HCT116 (cell line): ENCODE data around the gene TMEM223. TPM values are rescaled to one million over a fixed set of nuclear protein-coding genes. Genes with fewer than 3 reads are reported as not detected.

Experiments used
- ATAC-seq: fragments of 200-7000 bp; cut with Tn5 transposase; 2 replicates; pipeline ENCODE4 v1.9.1; 2020; ENCODE audit warnings: mild to moderate bottlenecking, moderate library complexity
- BruUV-seq: library from RNA; stranded (reverse); fragments of 400-500 nt; replicated peaks from 2 replicates; lab custom pipeline; 2021; lab: Mats Ljungman, UMichigan
- CTCF ChIA-PET: fragments of 300-600 bp; sonication (Branson Sonifier 250); formaldehyde crosslinking; loops from one replicate; lab custom pipeline; 2021; ENCODE audit warnings: antibody characterized with exemption; lab: Charles Lee
- POLR2A ChIA-PET: fragments of 300-600, 350-600 bp; sonication (Branson Sonifier 250); formaldehyde crosslinking; loops from one replicate; lab custom pipeline; 2021; ENCODE audit warnings: antibody characterized with exemption; lab: Charles Lee
- RAD21 ChIA-PET, 2 experiments: fragments of 300-600 bp; sonication (Branson Sonifier 250); formaldehyde crosslinking; loops; one replicate each; lab custom pipeline; 2023; ENCODE audit warnings: low total read pairs in 2 of 2; ENCODE audit not compliant: uncharacterized antibody in 2 of 2, unreplicated experiment in 2 of 2, low non-redundant PET in 1 of 2; lab: Charles Lee
- DNase-seq: peaks from one replicate; pipeline ENCODE4 v3.0.0-alpha.2; 2010; ENCODE audit warnings: low read depth, low spot score
- H2AFZ ChIP-seq: fragments of 200-600 bp; shearing (Covaris generic), sonication (generic); 2 replicates; pipeline ENCODE4 v1.6.1; 2017; ENCODE audit warnings: low read depth, mixed run types, mixed read lengths, antibody characterized with exemption, low read length; ENCODE audit not compliant: poor library complexity, severe bottlenecking
- H3K27ac ChIP-seq: 2 replicates; pipeline ENCODE4 v1.5.1; 2012; ENCODE audit warnings: low read depth, low read length
- H3K27me3 ChIP-seq: fragments of 200-600 bp; sonication (generic); 2 replicates; pipeline ENCODE4 v1.6.1; 2016; ENCODE audit warnings: mixed run types, low read length, mixed read lengths; ENCODE audit not compliant: insufficient read depth
- H3K36me3 ChIP-seq, 2 experiments: fragments of 200-500 bp in 1 of 2; fragments of 200-600 bp in 1 of 2; sonication (Bioruptor generic) in 1 of 2; sonication (generic) in 1 of 2; 2 replicates each; pipeline versions ENCODE4 v1.5.1 to v1.6.1; 2014 to 2016; ENCODE audit warnings: low read length in 2 of 2, inconsistent platforms in 1 of 2, mixed read lengths in 1 of 2, mixed run types in 1 of 2; ENCODE audit not compliant: insufficient read depth in 2 of 2, control insufficient read depth in 1 of 2
- H3K4me1 ChIP-seq, 2 experiments: fragments of 200-600 bp in 1 of 2; sonication (generic) in 1 of 2; 2 replicates each; pipeline versions ENCODE4 v1.5.1 to v1.6.1; 2012 to 2017; ENCODE audit warnings: low read length in 2 of 2, inconsistent platforms in 1 of 2, mild to moderate bottlenecking in 1 of 2, mixed read lengths in 1 of 2, mixed run types in 1 of 2, moderate library complexity in 1 of 2; ENCODE audit not compliant: insufficient read depth in 2 of 2, control insufficient read depth in 1 of 2
- H3K4me2 ChIP-seq: fragments of 200-600 bp; sonication (generic); 2 replicates; pipeline ENCODE4 v1.6.1; 2017; ENCODE audit warnings: mixed run types, low read length, mixed read lengths
- H3K4me3 ChIP-seq, 2 experiments: fragments of 200-600 bp in 1 of 2; sonication (generic) in 1 of 2; replicated peaks in 1 of 2; 2 replicates each; pipeline ENCODE4 v1.5.1; 2011 to 2016; ENCODE audit warnings: low read length in 2 of 2, control low read depth in 1 of 2, low read depth in 1 of 2, mild to moderate bottlenecking in 1 of 2, mixed read lengths in 1 of 2, mixed run types in 1 of 2
- H3K79me2 ChIP-seq: fragments of 200-600 bp; sonication (generic); 2 replicates; pipeline ENCODE4 v1.6.1; 2017; ENCODE audit warnings: mild to moderate bottlenecking, mixed run types, low read length, moderate library complexity, mixed read lengths; ENCODE audit not compliant: insufficient read depth
- H3K9ac ChIP-seq: fragments of 200-600 bp; sonication (generic); 2 replicates; pipeline ENCODE4 v1.6.1; 2016; ENCODE audit warnings: low read length, mixed read lengths
- H3K9me2 ChIP-seq: fragments of 200-600 bp; sonication (generic), shearing (Covaris generic); 2 replicates; pipeline ENCODE4 v1.6.1; 2017; ENCODE audit warnings: mixed run types, mild to moderate bottlenecking, moderate library complexity; ENCODE audit not compliant: insufficient read depth
- H3K9me3 ChIP-seq, 2 experiments: fragments of 200-500 bp in 1 of 2; fragments of 200-600 bp in 1 of 2; sonication (Bioruptor generic) in 1 of 2; sonication (generic) in 1 of 2; 2 replicates each; pipeline ENCODE4 v1.6.1; 2014 to 2017; ENCODE audit warnings: low read length in 2 of 2, mixed read lengths in 2 of 2, inconsistent platforms in 1 of 2, low read depth in 1 of 2, mild to moderate bottlenecking in 1 of 2, mixed run types in 1 of 2, moderate library complexity in 1 of 2; ENCODE audit not compliant: control insufficient read depth in 1 of 2, insufficient read depth in 1 of 2
- H4K20me1 ChIP-seq: fragments of 200-600 bp; sonication (generic), shearing (Covaris generic); 2 replicates; pipeline ENCODE4 v1.6.1; 2017; ENCODE audit warnings: mixed run types, mild to moderate bottlenecking, moderate library complexity; ENCODE audit not compliant: insufficient read depth
- CBX3 ChIP-seq: IDR thresholded peaks from 2 replicates; pipeline ENCODE4 v1.6.1; 2012; ENCODE audit warnings: low read depth
- CEBPB ChIP-seq: IDR thresholded peaks from 2 replicates; pipeline ENCODE4 v1.6.1; 2012; ENCODE audit warnings: low read depth
- CTCF ChIP-seq, 3 experiments: fragments of 200-600 bp in 1 of 3; sonication (generic) in 1 of 3; IDR thresholded peaks in 2 of 3; conservative IDR thresholded peaks in 1 of 3; 2 replicates each; pipeline ENCODE4 v1.5.1; 2012 to 2017; ENCODE audit warnings: low read depth in 2 of 3, low read length in 2 of 3, antibody characterized with exemption in 1 of 3, borderline replicate concordance in 1 of 3, control low read depth in 1 of 3, mild to moderate bottlenecking in 1 of 3, mixed read lengths in 1 of 3, mixed run types in 1 of 3, moderate library complexity in 1 of 3; ENCODE audit not compliant: insufficient read depth in 1 of 3
- EGR1 ChIP-seq: IDR thresholded peaks from 2 replicates; pipeline ENCODE4 v1.6.1; 2012; ENCODE audit warnings: low read depth
- ELF1 ChIP-seq: IDR thresholded peaks from 2 replicates; pipeline ENCODE4 v1.6.1; 2012; ENCODE audit warnings: low read depth, borderline replicate concordance
- EZH2 ChIP-seq: fragments of 200-600 bp; sonication (generic); IDR thresholded peaks from 2 replicates; pipeline ENCODE4 v1.6.1; 2017; ENCODE audit warnings: antibody characterized with exemption, mixed run types
- EZH2phosphoT487 ChIP-seq: fragments of 200-600 bp; IDR thresholded peaks from 2 replicates; pipeline ENCODE4 v1.6.1; 2018; ENCODE audit warnings: antibody characterized with exemption, borderline replicate concordance
- FOSL1 ChIP-seq: IDR thresholded peaks from 2 replicates; pipeline ENCODE4 v1.6.1; 2012; ENCODE audit warnings: low read depth
- MAX ChIP-seq: IDR thresholded peaks from 2 replicates; pipeline ENCODE4 v1.6.1; 2012
- POLR2A ChIP-seq: IDR thresholded peaks from 2 replicates; pipeline ENCODE4 v1.7.0; 2011; ENCODE audit warnings: borderline replicate concordance; ENCODE audit not compliant: insufficient read depth, insufficient read length; ENCODE audit errors: extremely low read depth
- POLR2AphosphoS5 ChIP-seq: IDR thresholded peaks from 2 replicates; pipeline ENCODE4 v1.6.1; 2011; ENCODE audit warnings: mild to moderate bottlenecking, low read depth, low read length, moderate library complexity
- RAD21 ChIP-seq: IDR thresholded peaks from 2 replicates; pipeline ENCODE4 v1.6.1; 2012; ENCODE audit warnings: low read depth, mild to moderate bottlenecking
- SIN3A ChIP-seq: IDR thresholded peaks from 2 replicates; pipeline ENCODE4 v1.6.1; 2012; ENCODE audit warnings: low read depth
- SP1 ChIP-seq: IDR thresholded peaks from 2 replicates; pipeline ENCODE4 v1.6.1; 2012; ENCODE audit warnings: low read depth
- SRF ChIP-seq: IDR thresholded peaks from 2 replicates; pipeline ENCODE4 v1.6.1; 2012; ENCODE audit warnings: low read depth
- TCF7L2 ChIP-seq: IDR thresholded peaks from 2 replicates; pipeline ENCODE4 v1.7.0; 2011; ENCODE audit warnings: borderline replicate concordance, inconsistent platforms; ENCODE audit not compliant: insufficient read depth, insufficient read length; ENCODE audit errors: extremely low read depth
- YY1 ChIP-seq: IDR thresholded peaks from 2 replicates; pipeline ENCODE4 v1.6.1; 2011; ENCODE audit warnings: low read length, low read depth, moderate library complexity, mild to moderate bottlenecking; ENCODE audit not compliant: insufficient replicate concordance; ENCODE audit errors: extremely low read depth
- ZFX ChIP-seq: fragments of 450-650 bp; IDR thresholded peaks from 2 replicates; pipeline ENCODE4 v1.6.1; 2017
- ZNF274 ChIP-seq: fragments of 200-500 bp; sonication (Bioruptor generic); IDR thresholded peaks from 2 replicates; pipeline ENCODE4 v1.6.1; 2014; ENCODE audit warnings: mild to moderate bottlenecking, low read depth, low read length, inconsistent platforms
- intact Hi-C: fragments of 100-400 bp; cut with micrococcal nuclease; formaldehyde crosslinking; loops from 2 replicates; pipeline ENCODE4 v1.10.0; 2022
- total RNA-seq: library from RNA; stranded (reverse); gene quantifications from one replicate; pipeline ENCODE4 v1.2.1, GENCODE V29; 2021; ENCODE audit not compliant: unreplicated experiment
- TF ChIP-seq, protein P1 (sequence below): IDR thresholded peaks from 2 replicates; pipeline ENCODE4 v1.6.1; 2011; ENCODE audit warnings: mild to moderate bottlenecking, low read length, moderate library complexity; ENCODE audit not compliant: insufficient replicate concordance; ENCODE audit errors: extremely low read depth
- TF ChIP-seq, protein P2 (sequence below): IDR thresholded peaks from 2 replicates; pipeline ENCODE4 v1.6.1; 2012

TMEM223 gene
- total RNA-seq, 1 experiment from 2014 or later: 18.4 TPM

DNA sequence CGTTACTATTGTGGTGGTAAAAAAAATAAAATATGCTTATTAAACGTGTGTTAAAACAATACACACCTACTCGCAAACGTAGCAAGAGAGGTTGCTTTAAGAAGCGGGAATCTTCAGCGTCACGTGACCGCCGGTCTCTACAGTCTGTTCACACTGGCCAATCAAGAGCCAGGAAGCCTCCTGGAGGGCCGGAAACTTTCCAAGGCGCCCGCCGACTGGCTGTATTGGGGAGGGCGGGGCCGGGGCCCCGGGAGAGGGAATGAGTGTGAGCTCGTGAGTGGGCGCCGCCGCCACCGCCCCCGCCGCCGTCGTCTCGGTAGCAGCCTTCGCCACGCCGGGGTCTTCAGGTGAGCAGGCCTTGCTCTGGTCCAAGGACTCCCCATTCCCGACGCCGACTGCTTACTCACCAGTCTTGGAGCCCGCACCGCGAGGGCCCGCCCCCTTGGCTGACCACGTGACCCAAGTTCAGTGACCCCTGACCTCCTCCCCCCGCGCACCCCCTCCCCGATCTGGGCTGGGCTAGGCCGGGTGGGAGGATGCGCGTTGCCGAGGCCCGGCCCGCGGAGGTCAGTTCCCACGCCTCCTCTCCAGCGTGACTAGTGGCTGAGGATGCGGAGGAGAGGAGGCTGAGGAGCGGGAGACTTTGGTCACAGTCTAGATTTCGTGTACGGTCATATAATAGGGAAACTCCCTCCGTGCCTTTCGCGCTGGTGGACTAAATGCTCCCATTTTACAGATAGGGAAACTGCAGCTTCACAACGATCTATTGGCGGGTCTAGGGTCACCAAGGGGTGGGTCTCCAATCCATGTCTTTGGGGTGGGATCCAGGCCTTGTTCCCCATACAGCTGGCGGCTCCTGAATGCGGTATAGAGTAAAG is 20.4 kb downstream of the TMEM223 start, which contains the start of gene TAF6L:
TAF6L (plus strand) TSS at position 253 of the 878 bp plus-strand sequence. CDS start 4,388 bp downstream, outside the sequence.
- POLR2A ChIA-PET: interaction anchor here (0.6 to 3.2 kb wide), 11 partner anchors 9 to 388 kb away, joined by 3 to 16 read pairs (median 3); partner anchors contain the start of genes C11orf98, CSKMT, HNRNPUL2 and POLR2G
- Histone ChIP-seq H2AFZ (peak within 1 kb of the TSS; percentile 23), H3K4me1 (peaks cover 7 to 24% of the 10 kb centered on the region in 2 experiments; a peak in 3 of 4 replicates), H3K4me2 (peak within 1 kb of the TSS; percentile 81), H4K20me1 (no peaks in the 10 kb centered on the region), H3K79me2 (peaks cover 19% of the 10 kb centered on the region), H3K27me3 (no peaks in the 10 kb centered on the region), H3K9me3 (no peaks in the 10 kb centered on the region), H3K27ac (peak within 1 kb of the TSS; percentile 74), H3K9ac (peak within 1 kb of the TSS; percentile 73), H3K36me3 (peaks cover 4 to 10% of the 10 kb centered on the region in 2 experiments; a peak in 2 of 4 replicates), H3K4me3 (peak within 1 kb of the TSS; percentile 67 to 69), H3K9me2 (no peaks in the 10 kb centered on the region)
- peak; percentile 94 for ATAC-seq
- CTCF ChIA-PET: interaction anchor here (1.0 to 4.0 kb wide), 4 partner anchors 16 to 347 kb away, joined by 3 to 27 read pairs (median 3); partner anchors contain the start of genes HNRNPUL2 and TMEM179B
- RAD21 ChIA-PET: no interaction called here
- TSS peak; percentile 59 for BruUV-seq
- intact Hi-C loops: loop anchor here (1.0 kb wide), 1 partner anchor 10 kb away; the partner anchor contains the start of gene POLR2G
- DNase-seq: peak; percentile 93
- TF ChIP-seq ZFX: 0 out of 2 replicates have a peak, but pooled peaks have one; percentile 7
- peak; percentile 30 for TF ChIP-seq POLR2AphosphoS5
- no peak for TF ChIP-seq ELF1
- TF ChIP-seq, protein P1, sequence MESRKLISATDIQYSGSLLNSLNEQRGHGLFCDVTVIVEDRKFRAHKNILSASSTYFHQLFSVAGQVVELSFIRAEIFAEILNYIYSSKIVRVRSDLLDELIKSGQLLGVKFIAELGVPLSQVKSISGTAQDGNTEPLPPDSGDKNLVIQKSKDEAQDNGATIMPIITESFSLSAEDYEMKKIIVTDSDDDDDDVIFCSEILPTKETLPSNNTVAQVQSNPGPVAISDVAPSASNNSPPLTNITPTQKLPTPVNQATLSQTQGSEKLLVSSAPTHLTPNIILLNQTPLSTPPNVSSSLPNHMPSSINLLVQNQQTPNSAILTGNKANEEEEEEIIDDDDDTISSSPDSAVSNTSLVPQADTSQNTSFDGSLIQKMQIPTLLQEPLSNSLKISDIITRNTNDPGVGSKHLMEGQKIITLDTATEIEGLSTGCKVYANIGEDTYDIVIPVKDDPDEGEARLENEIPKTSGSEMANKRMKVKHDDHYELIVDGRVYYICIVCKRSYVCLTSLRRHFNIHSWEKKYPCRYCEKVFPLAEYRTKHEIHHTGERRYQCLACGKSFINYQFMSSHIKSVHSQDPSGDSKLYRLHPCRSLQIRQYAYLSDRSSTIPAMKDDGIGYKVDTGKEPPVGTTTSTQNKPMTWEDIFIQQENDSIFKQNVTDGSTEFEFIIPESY: no peak
- no peak for TF ChIP-seq CBX3
- no peak for TF ChIP-seq ZNF274
- TF ChIP-seq, protein P2, sequence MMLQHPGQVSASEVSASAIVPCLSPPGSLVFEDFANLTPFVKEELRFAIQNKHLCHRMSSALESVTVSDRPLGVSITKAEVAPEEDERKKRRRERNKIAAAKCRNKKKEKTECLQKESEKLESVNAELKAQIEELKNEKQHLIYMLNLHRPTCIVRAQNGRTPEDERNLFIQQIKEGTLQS: no peak
- TF ChIP-seq YY1: no peak
- peak; percentile 82 for TF ChIP-seq MAX
- TF ChIP-seq SIN3A: no peak; the same call in 1 of the 2 replicates
- TF ChIP-seq EZH2phosphoT487: no peak
- no peak for TF ChIP-seq EZH2
- TF ChIP-seq CTCF (IDR thresholded peaks at IDR 0.05 in 2 of 3, conservative IDR thresholded peaks at IDR 0.05 in 1 of 3; ENCODE audit: borderline replicate concordance in 1 of 3, insufficient read depth in 1 of 3, low read depth in 2 of 3, low read length in 2 of 3): no peak
- TF ChIP-seq RAD21: no peak
- peak; percentile 88 for TF ChIP-seq EGR1
- TF ChIP-seq TCF7L2: peak; percentile 15
- TF ChIP-seq CEBPB: no peak
- peak; percentile 70 for TF ChIP-seq SP1
- no peak for TF ChIP-seq FOSL1
- TF ChIP-seq SRF: no peak
- TF ChIP-seq POLR2A: peak; percentile 7
